Measurements from ENCODE around the gene ABHD16B. TPM values are rescaled to one million over a fixed set of nuclear protein-coding genes. Genes with fewer than 3 reads are reported as not detected.
A peak's percentile ranks its signal among the peaks of the same experiment; 100 is the strongest.
"Not testable (repeated sequence)": the region's sequence is repeated elsewhere in the genome, so short reads cannot be mapped to it uniquely, and the experiment has no call there.

Gene ABHD16B
- total RNA-seq, 1 donor from 2014 or later: not detected

GRCh38 chr20:63856098-63856511, 5.2 kb upstream of the ABHD16B start:
- DNase-seq: no peak

GRCh38 chr20:63857764-63858392, 3.4 kb upstream of the ABHD16B start:
- peak; percentile 15 for DNase-seq

- DNase-seq: peak; percentile 82
Observed at GRCh38 chr20:63858393-63859165, 2.7 kb upstream of the ABHD16B start.

GRCh38 chr20:63859166-63859699, 2.1 kb upstream of the ABHD16B start:
- DNase-seq: no peak

GRCh38 chr20:63860325-63861051, 810 bp upstream of the ABHD16B start:
- DNase-seq: no peak

GRCh38 chr20:63861981-63862901, 943 bp downstream of the ABHD16B start:
- no peak for DNase-seq

- DNase-seq: peak; percentile 20
Observed at GRCh38 chr20:63863021-63863797, 1.9 kb downstream of the ABHD16B start.

GRCh38 chr20:63863798-63864544, 2.7 kb downstream of the ABHD16B start:
- DNase-seq: peak; percentile 91

GRCh38 chr20:63864545-63864977, 3.3 kb downstream of the ABHD16B start:
- DNase-seq: no peak

- peak; percentile 99 for DNase-seq
Observed at GRCh38 chr20:63864978-63865640, 3.8 kb downstream of the ABHD16B start, which contains the start of gene TPD52L2. Gene TPD52L2 (plus strand): TSS chr20:63865270. CDS start chr20:63865366, 96 bp downstream.

- not testable (repeated sequence) for DNase-seq
Observed at GRCh38 chr20:63867042-63867441, 5.7 kb downstream of the ABHD16B start.

- no peak for DNase-seq
Observed at GRCh38 chr20:63868264-63868663, 7.0 kb downstream of the ABHD16B start.

GRCh38 chr20:63873477-63873971, 12.2 kb downstream of the ABHD16B start:
- DNase-seq: peak; percentile 97

- DNase-seq: not testable (repeated sequence)
Observed at GRCh38 chr20:63874241-63874640, 12.9 kb downstream of the ABHD16B start.

GRCh38 chr20:63876489-63877036, 15.3 kb downstream of the ABHD16B start:
- DNase-seq: no peak

GRCh38 chr20:63877755-63878470, 16.6 kb downstream of the ABHD16B start:
- DNase-seq: no peak

GRCh38 chr20:63878899-63879663, 17.8 kb downstream of the ABHD16B start:
- no peak for DNase-seq

- DNase-seq: not testable (repeated sequence)
Observed at GRCh38 chr20:63880901-63881300, 19.6 kb downstream of the ABHD16B start.
